ENCODE measurements around the gene NRARP. TPM values are rescaled to one million over a fixed set of nuclear protein-coding genes. Genes with fewer than 3 reads are reported as not detected.
"Not testable (repeated sequence)": the region's sequence is repeated elsewhere in the genome, so short reads cannot be mapped to it uniquely, and the experiment has no call there.

The NRARP gene
- total RNA-seq, 1 experiment from 2014 or later, result 22.2 TPM

GRCh38 chr9:137262173-137262908 lies 39.7 kb downstream of the NRARP start:
- H4K20me1 ChIP-seq (ENCODE audit: insufficient read depth); H2AFZ ChIP-seq (ENCODE audit: low read depth, low read length, poor library complexity, severe bottlenecking); intact Hi-C loops (cut with micrococcal nuclease); H3K27ac ChIP-seq (ENCODE audit: low read depth, low read length); H3K4me3 ChIP-seq (replicated peaks in 1 of 2; ENCODE audit: low read depth in 1 of 2, low read length in 2 of 2); H3K4me1 ChIP-seq (ENCODE audit: control insufficient read depth in 1 of 2, insufficient read depth in 2 of 2, low read length in 2 of 2); H3K9me2 ChIP-seq (ENCODE audit: insufficient read depth); H3K9me3 ChIP-seq (ENCODE audit: control insufficient read depth in 1 of 2, insufficient read depth in 1 of 2, low read depth in 1 of 2, low read length in 2 of 2); BruUV-seq (replicated peaks); H3K27me3 ChIP-seq (ENCODE audit: insufficient read depth, low read length); DNase-seq (ENCODE audit: low read depth, low spot score); H3K9ac ChIP-seq (ENCODE audit: low read length); H3K4me2 ChIP-seq (ENCODE audit: low read length); RAD21 ChIA-PET (ENCODE audit: low non-redundant PET in 1 of 2, low total read pairs in 2 of 2, uncharacterized antibody in 2 of 2, unreplicated experiment in 2 of 2): not testable (repeated sequence)
- POLR2A ChIA-PET, result interaction anchor here (2.0 kb wide), 1 partner anchor 20 kb away, joined by 7 read pairs; no protein-coding TSS in a partner anchor
- Histone ChIP-seq H3K79me2 (ENCODE audit: insufficient read depth, low read length) (peaks cover 23% of the 10 kb centered on the region; the same call in 1 of the 2 replicates), H3K36me3 (ENCODE audit: control insufficient read depth in 1 of 2, insufficient read depth in 2 of 2, low read length in 2 of 2) (peaks cover 16 to 21% of the 10 kb centered on the region in 2 experiments)
- TF ChIP-seq CTCF (IDR thresholded peaks at IDR 0.05 in 2 of 3, conservative IDR thresholded peaks at IDR 0.05 in 1 of 3; ENCODE audit: borderline replicate concordance in 1 of 3, insufficient read depth in 1 of 3, low read depth in 2 of 3, low read length in 2 of 3) (peak; percentile 29 to 46 (median 46); a peak in 4 of 6 replicates), POLR2AphosphoS5 (IDR thresholded peaks at IDR 0.05; ENCODE audit: low read depth, low read length) (0 out of 2 replicates have a peak, but pooled peaks have one; percentile 15)
- ATAC-seq, result peak; percentile 52
- CTCF ChIA-PET, result interaction anchor here (1.2 to 2.8 kb wide), 5 partner anchors 15 to 216 kb away, joined by 3 to 11 read pairs (median 5); partner anchors contain the start of genes NPDC1 and TOR4A

- no peak for DNase-seq (ENCODE audit: low read depth, low spot score)
- H3K9me2 ChIP-seq (ENCODE audit: insufficient read depth), result no peaks in the 10 kb centered on the region
- H4K20me1 ChIP-seq (ENCODE audit: insufficient read depth), result no peaks in the 10 kb centered on the region
- peaks cover 17 to 22% of the 10 kb centered on the region in 2 experiments for H3K36me3 ChIP-seq (ENCODE audit: control insufficient read depth in 1 of 2, insufficient read depth in 2 of 2, low read length in 2 of 2)
- RAD21 ChIA-PET (ENCODE audit: low non-redundant PET in 1 of 2, low total read pairs in 2 of 2, uncharacterized antibody in 2 of 2, unreplicated experiment in 2 of 2), result no interaction called here
- H3K4me3 ChIP-seq (replicated peaks in 1 of 2; ENCODE audit: low read depth in 1 of 2, low read length in 2 of 2), result peak overlapping the region; percentile 97 to 100
- CTCF ChIA-PET, result no interaction called here
- intact Hi-C loops (cut with micrococcal nuclease), result no loop called here
- no peaks in the 10 kb centered on the region for H3K27me3 ChIP-seq (ENCODE audit: insufficient read depth, low read length)
- H3K9me3 ChIP-seq (ENCODE audit: control insufficient read depth in 1 of 2, insufficient read depth in 1 of 2, low read depth in 1 of 2, low read length in 2 of 2), result no peaks in the 10 kb centered on the region
- no peak overlapping the region for H2AFZ ChIP-seq (ENCODE audit: low read depth, low read length, poor library complexity, severe bottlenecking)
- no peak overlapping the region for H3K27ac ChIP-seq (ENCODE audit: low read depth, low read length)
- H3K4me1 ChIP-seq (ENCODE audit: control insufficient read depth in 1 of 2, insufficient read depth in 2 of 2, low read length in 2 of 2), result peaks cover 21 to 42% of the 10 kb centered on the region in 2 experiments
- no peak for ATAC-seq
- 0 out of 2 replicates have a peak overlapping the region, but pooled peaks have one; percentile 88 for H3K9ac ChIP-seq (ENCODE audit: low read length)
- POLR2A ChIA-PET, result interaction anchor here (5.9 kb wide), 1 partner anchor 16 kb away, joined by 39 read pairs; the partner anchor contains the start of gene TUBB4B
- TF ChIP-seq POLR2A (IDR thresholded peaks at IDR 0.05; ENCODE audit: borderline replicate concordance, extremely low read depth, insufficient read depth, insufficient read length) (no peak), EGR1 (IDR thresholded peaks at IDR 0.05; ENCODE audit: low read depth) (no peak), EZH2phosphoT487 (IDR thresholded peaks at IDR 0.05; ENCODE audit: borderline replicate concordance) (no peak), CTCF (IDR thresholded peaks at IDR 0.05 in 2 of 3, conservative IDR thresholded peaks at IDR 0.05 in 1 of 3; ENCODE audit: borderline replicate concordance in 1 of 3, insufficient read depth in 1 of 3, low read depth in 2 of 3, low read length in 2 of 3) (no peak), CBX3 (IDR thresholded peaks at IDR 0.05; ENCODE audit: low read depth) (no peak), ZNF274 (IDR thresholded peaks at IDR 0.05; ENCODE audit: low read depth, low read length) (no peak), TCF7L2 (IDR thresholded peaks at IDR 0.05; ENCODE audit: borderline replicate concordance, extremely low read depth, insufficient read depth, insufficient read length) (no peak), SRF (IDR thresholded peaks at IDR 0.05; ENCODE audit: low read depth) (no peak), YY1 (IDR thresholded peaks at IDR 0.05; ENCODE audit: extremely low read depth, insufficient replicate concordance, low read depth, low read length) (no peak)
- peaks cover 36% of the 10 kb centered on the region for H3K79me2 ChIP-seq (ENCODE audit: insufficient read depth, low read length)
- no TSS peak for BruUV-seq (replicated peaks)
- peak overlapping the region; percentile 93 for H3K4me2 ChIP-seq (ENCODE audit: low read length)
Observed at GRCh38 chr9:137256856-137257255, 45.2 kb downstream of the NRARP start.
